ENCODE measurements around the gene SCUBE1.

Gene SCUBE1

DNA sequence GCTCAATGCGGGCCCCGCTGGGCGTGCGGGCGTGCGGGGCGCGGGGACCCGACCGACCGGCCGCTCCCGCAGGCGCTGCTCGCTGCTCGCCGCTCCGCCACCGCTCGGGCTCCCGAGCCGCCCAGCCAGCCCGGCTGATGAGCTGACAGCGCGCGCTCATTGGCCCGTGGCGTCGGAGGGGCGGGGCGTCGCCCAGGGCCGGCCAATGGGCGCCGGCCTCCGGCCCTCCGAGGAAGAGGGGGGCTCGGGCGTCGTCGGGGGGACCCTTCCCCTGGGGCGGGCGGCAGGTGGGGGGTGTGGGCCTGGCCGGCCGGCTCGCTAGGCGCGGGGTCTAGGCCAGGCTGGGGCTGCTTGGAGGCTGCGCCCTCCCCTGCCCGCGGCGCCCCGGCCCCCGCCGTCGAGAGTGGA lies at the start of gene SCUBE1:
Gene SCUBE1, minus strand, starts transcription at position 111 of the 408 bp plus-strand sequence. CDS start 111 bp downstream, outside the sequence.
- peak; percentile 58 for DNase-seq

DNA sequence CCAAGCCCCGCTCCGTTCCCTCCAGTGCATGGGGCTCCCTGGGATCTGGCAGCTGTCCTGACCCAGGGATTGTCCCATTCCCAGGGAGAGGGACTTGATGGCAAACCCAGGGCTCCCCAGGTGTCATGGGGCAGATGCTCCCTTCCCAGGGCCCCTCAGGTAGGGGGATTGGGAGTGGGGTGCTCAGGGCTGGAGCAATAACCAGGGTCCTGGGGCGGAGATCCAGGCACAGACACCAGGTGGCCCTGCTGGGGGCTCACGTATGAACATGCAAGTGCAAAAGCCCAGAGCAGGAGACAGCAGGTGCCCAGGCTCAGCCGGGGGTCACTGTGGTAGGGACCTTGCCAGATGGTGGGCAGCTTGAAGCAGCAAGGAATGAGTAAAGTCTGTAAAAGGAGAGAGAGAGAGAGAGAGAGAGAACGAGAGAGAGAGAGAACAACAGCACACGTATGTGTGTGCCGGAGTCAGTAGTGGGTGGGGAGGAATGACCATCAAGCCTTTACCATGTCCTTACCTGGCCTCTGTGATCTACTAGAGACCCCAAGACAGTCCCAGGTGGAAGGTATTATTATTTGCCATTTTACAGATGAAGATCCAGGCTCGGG lies 49.3 kb upstream of the SCUBE1 start:
- no peak for DNase-seq

DNA sequence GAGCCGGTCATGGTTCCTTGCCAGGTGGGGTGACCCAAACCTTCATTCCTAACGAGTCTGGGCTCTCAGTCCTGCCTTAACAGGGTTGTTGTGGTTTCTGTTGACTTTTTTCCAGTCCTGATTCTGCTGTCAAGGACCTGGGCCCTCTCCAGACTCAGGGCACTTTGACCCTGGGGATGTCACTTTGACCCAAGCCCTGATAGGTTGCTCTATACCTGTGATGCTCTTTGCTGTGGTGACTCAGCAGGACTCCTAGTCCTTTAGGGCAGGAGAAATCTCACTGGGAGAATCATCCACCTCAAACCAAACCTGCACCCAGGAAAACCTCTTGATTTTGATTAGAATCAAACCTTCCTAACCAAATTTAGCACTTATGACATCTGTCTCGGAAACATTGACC lies 48.1 kb upstream of the SCUBE1 start:
- DNase-seq: no peak

DNA sequence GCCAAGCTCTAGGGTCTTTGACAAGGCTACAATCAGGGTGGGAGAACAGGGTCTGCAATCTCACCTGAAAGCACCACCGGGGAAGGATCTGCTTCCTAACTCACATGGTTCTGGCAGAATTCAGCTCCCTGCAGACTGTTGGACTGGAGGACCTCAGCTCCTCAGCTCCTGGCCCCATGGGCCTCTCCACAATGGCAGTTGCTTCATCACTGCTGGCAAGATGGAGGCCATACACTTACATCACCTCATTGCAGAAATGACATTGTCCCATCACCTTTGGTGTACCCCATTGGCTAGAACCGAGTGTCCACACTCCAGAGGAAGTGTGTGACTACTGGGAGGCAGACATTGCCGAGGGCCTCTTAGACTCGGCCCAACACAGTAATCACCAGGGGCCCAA lies 47.7 kb upstream of the SCUBE1 start:
- no peak for DNase-seq

DNA sequence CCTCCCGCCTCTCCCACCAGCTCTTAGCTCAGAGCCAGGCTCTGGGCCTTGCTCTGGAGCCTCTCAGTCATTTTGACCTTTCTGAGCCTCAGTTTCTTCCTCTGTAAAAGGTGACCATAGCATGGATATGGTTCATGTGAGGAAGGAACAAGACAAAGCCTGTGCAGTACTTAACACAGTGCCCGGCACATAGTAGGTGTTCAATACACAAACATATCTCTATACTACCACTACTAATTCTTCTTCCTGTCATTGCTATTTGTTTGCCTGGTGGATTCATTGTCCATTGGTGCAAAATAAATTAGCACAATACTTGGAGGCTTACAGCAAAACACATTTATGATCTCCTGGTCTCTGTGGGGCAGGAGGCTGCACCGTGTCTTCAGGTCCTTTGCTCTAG lies 47.0 kb upstream of the SCUBE1 start:
- no peak for DNase-seq

DNA sequence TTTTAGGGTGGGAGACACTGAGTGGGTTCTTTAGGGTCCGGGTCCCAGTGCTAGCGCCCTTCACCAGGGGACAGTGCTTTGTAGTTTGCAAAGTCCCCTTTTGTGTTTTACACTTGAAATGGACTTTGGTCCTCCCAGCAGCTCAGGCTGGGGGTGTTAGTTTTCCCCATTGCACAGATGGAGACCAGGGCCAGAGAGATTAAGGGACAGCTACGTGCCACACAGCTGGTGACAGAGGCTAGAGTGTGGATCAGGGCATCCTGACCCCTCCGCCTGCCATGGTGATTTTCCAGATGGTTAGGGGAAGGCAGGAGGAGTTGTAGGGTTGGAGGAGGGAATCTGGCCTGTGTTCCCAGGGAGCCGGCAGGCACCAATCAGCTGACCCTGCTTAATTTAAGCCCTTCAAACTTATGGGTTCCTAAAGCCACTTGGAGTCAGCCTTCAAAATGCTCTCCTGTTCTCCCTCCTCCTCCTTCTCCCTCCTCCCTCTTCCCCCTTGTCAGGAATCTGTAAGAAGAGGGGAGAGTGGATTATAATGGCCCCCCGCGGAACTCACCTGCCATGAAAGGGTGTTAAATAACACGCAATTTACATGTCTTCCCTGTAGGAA lies 46.2 kb upstream of the SCUBE1 start:
- DNase-seq: no peak

DNA sequence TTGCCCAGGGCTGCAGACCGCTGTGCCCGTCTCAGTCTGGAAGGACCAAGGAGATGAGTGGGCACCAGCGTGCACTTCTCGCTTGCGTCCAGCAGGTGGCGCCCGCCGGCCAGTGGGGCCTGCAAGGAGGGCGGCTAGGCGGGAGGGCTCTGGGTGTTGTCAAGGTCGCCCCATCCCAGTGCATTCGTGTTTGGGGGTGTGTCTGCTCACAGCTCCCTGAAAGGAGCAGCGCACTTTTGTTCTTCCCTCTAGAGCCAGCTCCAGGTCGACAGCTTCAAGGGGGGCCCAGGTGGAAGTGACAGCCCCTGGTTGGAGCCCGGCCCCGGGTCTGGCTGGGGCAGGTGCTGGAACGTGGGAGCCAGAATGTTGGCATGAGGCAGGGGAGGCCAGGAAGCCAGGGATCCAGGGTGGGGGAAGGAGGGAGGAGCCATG lies 45.3 kb upstream of the SCUBE1 start:
- peak; percentile 72 for DNase-seq

DNA sequence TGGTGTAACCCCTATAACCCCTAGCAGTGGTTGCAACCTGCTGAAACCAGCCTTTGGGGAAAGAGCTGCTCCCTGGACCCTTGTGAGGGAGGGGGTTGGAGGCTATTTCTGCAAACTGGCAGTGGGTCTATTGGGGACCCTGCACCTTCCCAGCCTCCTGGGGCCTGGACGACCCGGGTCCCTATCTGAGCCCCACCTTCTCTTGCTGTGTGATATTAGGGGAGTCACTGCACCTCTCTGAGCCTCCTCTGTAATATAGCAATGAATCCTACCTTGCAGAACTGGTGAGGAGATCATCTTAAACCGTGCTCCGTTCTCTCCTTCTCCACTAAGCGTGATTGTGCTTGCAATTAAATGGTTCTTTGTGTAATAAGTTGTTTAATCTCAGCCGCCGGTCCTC lies 44.6 kb upstream of the SCUBE1 start:
- no peak for DNase-seq

DNA sequence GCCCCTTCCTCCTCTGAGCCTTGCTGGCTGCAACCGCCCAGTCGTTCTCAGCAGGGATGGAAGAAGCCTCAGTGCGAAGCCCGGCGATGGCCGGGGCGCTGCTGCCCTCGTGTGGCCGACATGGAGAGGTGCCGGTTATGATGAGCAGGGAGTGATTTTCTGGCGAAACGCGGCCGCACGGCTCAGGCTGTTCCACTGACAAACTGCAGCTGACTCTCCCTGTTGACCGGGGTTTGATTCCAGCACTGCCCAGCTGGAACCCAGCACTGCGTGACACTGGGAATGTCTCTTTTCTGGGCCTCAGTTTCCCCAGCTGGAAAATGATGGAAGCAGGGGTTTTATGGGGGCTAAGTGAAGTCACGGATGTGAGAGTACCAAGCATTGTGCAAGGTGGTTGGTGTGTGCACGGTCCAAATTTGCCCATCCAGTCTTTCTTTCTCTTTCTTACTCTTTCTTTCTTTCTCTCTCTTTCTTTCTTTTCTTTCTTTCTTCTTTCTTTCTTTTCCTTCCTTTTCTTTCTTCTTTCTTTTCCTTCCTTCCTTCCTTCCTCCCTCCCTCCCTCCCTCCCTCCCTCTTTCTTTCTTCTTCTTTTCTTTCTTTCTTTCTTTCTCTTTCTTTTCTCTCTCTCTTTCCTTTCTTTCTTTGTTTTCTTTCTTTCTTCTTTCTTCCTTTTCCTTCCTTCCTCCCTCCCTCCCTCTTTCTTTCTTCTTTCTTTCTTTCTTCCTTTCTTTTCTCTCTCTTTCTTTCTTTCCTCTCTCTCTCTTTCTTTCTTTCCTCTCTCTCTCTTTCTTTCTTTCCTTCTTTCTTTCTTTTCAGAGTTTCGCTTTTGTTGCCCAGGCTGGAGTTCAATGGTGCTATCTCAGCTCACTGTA lies 42.8 kb upstream of the SCUBE1 start:
- DNase-seq: peak; percentile 75

DNA sequence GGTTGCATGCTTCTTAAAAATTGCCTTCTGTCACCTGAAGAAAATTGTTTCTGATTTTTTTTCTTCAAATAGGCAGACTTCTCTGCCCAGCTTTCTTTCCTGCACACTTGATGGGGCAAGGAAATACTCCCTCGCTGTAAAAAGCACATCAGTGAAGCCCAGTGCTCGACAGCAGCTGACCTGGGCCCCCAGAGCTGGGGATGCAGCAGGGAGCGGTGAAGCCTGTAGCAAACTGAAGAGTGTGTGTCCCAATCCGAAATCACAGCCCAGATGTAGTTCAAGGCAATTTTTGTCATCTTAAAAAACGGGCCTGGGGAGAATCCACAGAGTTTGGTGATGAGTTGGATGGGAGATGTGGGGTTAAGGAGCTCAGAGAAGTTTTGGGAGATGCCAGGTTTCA lies 41.7 kb upstream of the SCUBE1 start:
- no peak for DNase-seq

DNA sequence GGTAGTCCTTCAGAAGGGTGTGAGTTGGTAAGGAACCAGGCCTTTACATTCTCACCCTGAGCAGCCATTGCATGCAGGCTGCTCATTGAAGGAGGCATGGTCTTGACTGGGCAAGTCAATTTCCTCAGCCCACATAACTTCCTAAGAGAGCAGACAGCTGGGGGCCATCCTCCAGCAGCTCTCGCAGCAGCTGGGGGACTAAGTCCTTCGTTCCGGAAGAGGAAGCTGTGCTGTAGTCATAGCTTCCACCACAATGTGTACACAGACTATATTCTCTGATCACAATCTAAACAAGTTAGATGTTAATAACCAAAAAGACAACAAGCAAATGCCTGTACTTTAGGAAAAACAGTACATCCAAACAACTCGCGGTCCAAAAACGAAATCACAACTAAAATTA lies 38.5 kb upstream of the SCUBE1 start:
- peak; percentile 24 for DNase-seq

DNA sequence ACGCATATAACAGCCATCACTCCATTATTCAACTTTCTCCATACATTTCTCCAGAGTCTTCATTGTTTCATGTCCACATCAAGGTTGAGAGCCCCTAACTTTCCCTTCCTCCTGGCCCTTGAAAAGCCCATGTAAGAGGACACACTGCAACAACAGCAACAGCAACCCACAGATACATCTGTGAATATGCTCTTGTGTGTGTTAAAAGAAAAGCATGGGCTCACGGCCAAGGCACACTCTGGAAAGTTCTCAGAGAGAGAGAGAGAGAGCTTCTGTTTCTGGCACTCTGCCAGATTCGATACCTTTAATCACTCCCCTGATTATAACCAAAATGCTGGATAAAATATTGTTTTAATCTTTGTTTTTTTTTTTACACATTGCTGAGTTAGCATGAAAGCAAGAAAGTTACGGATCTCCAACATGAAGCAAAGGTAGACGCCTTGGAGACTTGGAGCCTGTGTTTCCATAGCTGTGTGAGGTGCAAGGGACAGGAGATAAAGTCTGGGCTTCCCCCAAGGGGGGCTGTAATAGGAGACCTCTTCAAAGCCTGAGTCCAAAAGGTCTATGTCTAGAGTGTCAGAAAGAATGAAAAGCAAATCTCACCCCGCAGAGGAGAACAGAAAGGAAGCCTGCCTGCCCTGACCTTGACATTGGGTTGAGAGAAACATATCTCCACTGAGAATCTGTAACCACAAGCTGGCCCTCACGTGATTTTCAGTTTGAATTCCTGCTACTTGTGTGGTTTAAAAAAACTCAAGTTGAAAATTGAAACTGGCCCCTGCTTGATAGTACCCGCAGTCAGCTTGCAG lies 34.9 kb upstream of the SCUBE1 start:
- no peak for DNase-seq

DNA sequence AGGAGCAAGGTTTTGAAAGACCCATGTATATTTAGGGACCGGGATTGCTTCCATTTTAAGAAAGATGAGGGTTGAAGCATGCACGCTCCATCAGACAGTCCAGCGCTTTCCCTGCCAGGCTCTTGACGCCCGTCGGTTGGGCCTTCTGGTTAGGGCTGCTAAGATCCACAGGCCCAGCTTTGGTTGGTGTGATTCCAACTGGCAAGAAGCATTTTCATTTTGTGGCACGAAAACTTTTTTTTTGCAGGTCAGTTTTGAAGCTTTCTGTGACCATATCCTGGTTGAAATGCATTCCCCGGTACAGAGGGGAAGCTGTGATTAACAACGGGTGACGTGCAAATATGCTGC lies 34.4 kb upstream of the SCUBE1 start:
- no peak for DNase-seq

DNA sequence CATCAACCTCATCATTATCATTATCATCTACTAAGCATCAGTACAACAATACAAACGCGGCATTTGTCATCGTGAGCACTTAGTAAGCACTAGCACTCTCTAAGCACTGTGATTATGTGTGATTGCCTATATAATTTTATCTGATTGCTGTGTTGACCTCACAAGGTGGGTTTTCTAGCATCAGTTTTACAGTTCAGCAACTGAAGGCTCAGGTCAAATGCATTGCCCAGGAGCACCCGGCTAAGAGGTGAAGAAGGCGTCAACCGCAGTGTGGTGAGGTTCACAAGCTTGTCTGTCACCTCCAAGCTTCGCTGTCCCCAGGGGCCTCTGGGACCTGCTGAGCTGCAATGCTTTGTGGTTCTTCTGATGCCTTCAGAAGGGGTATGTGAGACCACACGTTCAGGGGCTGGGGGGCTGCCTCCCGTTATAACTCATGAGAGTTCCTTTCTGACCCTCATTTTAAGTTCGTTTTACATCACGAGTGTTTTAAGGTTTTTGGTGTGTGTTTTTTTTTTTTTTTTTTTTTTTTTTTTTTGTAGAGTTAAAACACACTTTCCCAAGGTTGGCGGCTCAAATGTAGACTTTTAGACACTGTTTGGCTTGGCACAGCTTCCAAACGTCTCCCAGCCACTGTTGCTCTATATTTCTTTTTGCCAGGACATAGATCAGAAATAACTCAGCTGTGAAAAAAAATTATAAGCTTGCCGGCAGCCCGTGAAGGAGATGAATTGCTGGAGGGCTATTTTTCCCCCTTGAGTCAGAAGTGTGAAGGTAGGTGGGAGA lies 33.8 kb upstream of the SCUBE1 start:
- peak; percentile 48 for DNase-seq

DNA sequence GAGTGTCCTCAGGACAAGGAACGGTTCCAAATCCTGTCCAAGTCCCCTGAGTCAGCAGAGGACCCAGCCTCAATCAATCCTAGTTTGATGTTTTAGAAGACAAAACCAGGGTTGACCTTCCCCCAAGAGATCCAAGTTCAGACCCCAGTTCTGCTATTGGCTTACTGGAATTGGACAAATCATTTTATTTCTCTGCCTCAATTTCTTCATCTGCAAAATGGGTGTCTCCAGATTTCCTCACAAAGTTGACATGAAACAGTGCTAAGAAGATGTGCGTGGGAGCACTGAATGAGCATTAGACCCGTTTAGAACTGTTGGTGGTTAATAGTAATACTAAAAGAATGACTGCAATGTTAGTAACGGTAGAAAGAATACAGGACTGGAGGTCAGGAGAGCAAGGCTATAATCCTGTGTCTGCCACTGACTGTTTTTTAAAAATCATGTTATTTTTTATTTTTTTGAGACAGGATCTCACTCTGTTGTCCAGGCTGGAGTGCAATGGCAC lies 32.8 kb upstream of the SCUBE1 start:
- no peak for DNase-seq

DNA sequence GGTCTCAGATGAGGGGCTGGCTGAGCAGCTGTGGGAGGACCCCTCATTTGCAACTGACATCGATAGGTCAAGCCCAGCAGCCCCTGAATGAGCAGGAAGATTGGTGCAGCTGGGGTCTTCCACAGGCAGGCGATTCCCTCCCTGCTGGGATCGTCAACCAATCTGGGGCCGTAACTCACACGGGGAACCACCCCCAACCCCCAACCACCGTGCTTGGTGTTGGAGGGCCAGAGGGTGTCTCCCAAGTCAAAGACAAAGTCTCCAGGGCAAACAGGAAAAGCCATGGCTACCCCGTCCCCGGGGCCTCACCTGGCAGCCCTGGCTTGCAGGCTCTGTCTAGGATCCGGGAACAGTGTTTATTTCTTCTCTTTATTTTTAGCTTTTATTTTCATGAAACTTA lies 26.9 kb upstream of the SCUBE1 start:
- no peak for DNase-seq

DNA sequence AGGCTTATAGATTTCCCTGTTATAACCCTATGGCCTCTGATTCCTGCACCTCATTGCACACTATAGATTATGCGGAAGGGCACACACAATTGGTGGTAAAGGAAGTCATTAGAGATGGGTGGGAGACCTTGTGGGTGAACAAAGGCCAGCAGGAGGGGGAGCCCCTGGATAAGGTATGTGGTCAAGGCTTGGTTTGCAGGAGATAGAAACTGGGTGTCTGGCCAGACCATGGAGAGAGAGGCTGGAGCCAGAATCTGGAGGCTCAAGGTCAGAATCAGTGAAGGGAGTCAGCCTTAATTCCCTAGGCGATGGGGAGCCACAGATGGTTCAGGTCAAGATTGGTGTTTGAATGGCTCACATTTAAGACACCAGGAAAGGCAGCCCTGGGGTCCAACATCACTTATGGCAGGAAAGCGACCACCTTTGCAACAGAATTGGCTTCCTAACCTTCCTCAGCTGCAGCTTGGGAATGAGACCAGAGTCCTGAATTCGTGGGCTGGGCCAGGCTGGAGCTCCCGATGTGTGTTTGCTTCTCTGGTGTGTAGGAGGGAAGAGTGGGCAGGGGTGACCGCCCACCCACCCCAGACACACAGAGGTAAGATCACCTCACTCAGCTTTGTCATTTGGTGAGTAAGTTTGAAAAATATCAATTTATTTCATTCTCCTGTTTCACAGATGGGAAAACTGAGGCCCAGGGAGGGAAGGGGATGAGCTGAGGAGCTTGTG lies 22.7 kb upstream of the SCUBE1 start:
- no peak for DNase-seq

DNA sequence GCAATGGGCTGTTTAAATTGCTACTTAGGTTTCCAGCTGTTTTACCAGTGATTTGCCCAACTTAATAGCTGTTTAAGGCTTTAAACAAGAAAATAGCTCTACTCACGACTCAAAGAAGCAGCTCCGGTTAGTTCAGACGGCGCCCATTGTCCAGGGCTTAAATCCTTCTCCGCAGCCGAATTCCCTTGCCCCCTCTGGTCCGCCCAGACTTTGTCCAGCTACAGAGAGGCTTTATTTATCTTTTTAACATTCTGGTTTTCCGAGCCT lies 20.9 kb upstream of the SCUBE1 start:
- DNase-seq: no peak

DNA sequence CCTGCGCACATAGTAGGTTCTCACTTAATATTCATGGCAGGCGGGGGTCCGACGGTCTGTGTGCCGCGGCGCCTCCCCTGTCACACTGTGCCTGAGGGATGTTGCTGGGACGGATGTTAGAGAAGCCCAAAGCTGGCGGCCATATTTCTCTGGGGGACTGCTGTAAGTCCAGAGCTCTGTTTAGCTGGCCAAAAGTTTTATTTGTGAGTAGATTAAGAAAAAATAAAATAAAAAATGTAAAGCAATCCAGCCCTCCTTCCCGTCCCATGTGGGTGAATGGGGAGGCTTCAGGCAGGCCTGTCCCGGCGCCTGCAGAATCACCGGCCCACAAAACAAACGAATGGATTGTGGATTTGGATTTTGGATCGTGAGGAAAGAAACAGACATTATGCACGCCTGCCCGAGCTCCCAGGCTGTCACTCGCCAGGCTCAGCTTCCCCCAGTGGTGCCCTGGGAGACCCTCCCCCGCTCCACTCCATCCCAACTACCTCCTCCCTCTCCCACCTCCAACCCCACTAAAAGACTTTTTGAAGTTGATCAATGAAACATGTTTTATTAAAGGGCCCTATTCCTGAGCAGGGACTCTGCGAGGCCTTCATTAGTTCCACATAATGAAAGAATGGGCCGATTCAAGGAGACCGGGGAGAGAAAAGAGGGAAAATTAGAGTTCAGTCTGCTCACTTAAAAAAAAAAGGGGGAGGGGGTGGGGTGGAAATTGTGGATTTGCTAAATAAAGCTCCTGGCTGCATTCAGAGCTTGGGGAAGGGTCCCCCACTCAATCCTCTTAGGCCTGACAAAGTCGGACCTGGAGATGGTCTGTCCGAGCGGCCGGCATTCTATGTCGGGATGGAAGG lies 20.4 kb upstream of the SCUBE1 start:
- DNase-seq: no peak

DNA sequence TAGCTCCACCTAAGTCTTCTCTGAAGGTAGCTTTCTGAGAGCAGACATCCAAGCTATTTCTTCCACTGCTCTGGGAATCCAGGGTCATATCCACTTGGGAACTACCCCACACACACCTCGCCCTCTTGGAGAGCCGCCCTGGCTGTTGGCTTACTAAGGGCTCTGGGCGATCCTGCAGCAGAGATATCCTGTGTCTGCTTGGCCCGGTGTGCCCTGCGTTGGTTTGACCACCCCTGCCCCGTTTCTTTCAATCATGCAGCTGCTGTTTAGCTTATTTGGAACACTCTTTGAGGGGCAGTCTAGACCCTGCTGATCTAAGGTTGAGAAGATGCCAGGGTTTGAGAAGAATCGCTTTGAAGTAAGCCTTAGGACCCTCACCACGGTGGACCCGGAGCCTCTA lies 17.4 kb upstream of the SCUBE1 start:
- no peak for DNase-seq

DNA sequence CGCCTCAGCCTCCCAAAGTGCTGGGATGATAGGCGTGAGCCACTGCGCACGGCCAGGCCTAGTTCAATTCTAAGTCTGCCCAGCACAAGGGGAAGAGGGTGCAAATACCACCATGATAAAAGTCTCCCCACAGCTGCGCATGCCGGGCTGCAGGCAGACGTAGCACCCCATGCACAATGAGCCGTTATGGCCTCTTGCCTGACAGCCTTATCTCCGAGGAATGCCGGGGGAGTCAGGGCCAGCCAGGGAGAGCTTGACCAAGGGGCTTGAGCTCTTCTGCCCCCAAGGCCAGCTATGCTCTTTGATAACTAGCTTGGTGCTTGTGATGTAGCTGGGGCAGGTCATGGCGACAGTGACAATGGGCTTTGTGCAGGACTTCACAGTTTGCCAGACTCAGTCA lies 13.7 kb upstream of the SCUBE1 start:
- DNase-seq: no peak
